HG03039 (cell line): ENCODE results near the gene AXIN2.

ENCODE experiments used
- ATAC-seq: cut with Tn5 transposase; IDR thresholded peaks from one replicate; pipeline ENCODE4 v1.9.1; 2021; ENCODE audit warnings: mild to moderate bottlenecking, moderate library complexity; ENCODE audit not compliant: unreplicated experiment

Gene AXIN2

DNA sequence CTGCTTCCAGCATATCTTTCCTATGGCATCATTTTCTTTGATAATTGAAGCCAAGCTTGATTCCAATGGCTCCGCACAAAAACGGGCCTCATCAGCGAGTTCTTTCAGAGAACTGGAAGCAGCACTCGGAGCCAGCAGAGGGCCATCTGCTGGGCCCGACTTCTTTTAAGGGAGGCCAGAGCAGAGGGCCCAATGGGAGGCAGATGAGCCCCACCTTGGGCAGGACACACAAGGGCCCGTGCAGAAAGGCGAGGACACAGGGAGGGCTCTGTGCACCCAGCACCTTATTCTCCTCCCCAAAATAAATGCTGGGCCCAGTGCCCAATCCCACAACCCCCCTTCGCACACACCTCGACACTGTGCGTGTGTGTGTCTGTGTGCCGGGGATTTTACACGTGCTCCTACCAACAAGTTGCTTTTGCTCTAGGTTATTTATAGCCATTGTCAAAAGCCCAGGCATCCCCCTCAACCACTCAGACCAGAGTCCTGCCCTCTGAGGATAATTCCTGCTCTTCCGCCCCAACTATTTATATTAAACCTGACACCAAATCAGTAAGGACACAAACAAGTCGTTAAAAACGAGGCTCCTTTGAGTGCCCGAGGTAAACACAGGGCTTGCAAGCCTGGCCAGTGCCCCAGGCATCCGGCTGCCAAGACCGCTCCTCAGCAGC is 6.8 kb downstream of the AXIN2 start:
- no peak for ATAC-seq

DNA sequence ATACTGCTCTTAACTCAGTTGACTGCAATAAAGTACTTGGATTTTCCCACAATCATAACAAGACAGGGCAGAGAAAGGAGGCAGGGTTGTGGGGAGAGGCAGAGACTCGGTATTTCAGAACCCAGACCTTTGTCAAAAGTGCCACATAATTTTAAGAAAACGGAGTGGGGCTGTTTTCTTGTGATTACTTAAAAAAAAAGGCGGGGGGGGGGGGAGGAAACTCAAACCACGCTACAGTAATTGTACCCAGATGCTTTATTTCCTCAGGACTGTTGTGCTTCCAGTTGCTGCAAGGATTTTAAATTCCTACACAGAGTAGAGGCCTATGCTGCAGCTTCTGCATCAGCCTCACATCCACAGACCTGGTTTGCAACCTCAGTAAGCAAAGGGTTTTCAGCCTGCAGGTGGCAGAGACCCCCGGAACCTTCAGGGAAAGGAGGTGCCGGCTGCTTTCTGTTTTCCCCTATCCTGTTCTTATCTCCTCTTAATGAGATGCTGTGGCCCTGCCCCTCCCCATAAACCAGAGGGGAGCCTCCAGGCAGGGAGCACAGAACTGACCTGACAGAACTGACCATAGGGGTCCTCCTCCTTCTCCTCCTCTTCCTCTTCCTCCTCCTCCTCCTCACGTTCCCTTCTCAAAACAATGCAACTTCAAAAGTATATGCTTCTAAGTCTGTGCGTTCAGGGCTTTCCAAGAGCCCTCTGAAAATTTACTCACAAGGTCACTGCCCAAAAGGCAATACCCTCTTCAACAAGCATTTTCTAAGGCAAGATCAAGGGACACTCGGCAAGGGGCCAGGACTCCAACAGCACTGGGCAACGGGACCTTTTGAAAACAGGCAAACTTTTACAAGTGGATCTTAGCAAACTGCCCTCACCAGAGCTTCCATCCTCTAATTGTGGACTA is 7.5 kb downstream of the AXIN2 start:
- ATAC-seq = no peak

DNA sequence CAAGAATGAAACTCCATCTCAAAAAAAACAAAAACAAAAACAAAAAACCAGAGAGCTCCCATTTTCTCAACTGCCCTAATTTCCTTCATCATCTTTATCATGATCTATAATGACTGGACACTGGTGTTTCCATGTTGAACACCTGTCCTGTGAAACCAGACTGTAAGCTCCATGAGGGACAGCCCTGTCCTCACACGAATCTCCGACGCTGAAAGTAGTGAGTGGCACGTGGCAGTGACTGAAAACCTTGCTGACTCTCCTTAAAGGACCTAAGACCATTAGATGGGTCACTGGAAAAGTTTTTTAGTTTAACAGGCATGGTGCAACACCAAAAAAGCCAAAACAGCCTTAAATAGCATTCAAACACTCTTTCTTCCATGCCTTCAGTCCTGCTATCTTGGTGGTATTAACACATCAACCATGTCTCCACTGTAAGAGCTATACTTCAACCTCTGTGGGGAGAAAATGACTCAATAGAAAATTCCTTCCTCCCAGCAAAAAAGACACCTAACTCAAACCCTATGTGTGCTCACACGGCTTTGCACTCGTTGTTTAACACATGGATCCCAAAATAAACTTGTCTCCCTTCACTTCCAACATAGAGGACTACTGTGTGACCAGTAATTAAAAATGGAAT is 8.3 kb downstream of the AXIN2 start:
- ATAC-seq = no peak

DNA sequence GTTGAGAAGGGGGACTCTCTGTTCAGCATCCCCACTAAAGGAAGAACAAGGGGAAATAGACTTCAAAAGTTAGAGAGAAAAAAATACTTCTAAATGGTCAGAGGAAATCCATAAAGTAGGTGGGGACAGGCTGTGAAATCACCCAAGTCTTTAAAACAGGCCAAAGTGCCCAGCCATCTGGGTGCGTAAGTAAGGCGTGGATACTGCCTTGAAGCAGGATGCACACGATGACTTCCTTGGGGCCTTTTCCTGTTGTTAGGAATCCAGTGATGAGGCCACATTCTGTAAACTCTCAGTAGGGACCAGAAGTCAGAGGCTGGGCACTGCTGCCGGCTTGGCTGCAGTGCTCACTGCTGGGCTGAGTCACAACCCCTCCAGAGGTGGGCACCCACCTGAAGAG is 9.2 kb downstream of the AXIN2 start:
- ATAC-seq = no peak

DNA sequence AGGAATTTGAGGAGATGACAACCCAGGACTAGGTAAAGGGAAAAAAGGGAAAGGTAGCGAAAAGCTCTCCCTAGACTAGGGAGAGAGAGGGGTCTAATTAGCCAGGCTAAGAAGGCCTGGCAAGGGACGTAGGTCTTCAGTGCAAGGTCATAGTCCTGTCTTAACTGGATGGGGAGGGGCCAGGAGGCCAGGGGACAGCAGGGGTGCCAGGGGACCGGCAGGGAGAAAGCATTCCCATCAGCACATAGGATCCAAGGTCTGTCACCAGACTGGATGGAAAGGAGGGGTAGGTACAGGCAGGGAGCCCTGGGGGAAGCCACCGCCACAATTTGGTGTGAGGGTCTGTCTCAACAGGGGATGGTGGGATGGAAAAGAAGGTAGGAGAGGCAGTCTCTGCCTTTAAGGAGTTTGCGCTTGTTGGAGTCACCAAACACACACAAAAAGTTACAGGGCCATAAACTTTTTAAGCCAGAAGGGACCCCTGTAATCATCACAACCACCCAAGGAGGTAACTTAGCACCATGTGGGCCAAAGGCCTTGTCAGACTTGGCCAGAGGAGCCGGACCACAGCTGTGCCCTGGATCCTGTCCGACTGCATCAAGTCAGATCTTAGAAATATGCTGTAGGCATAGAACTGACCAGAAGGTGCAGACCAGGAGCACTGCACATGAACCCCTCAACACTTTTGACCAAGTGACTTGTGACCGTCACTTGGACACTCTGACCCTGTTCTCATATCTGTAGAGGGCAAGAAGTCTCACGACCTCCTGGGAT is 10.0 kb downstream of the AXIN2 start:
- no peak for ATAC-seq

DNA sequence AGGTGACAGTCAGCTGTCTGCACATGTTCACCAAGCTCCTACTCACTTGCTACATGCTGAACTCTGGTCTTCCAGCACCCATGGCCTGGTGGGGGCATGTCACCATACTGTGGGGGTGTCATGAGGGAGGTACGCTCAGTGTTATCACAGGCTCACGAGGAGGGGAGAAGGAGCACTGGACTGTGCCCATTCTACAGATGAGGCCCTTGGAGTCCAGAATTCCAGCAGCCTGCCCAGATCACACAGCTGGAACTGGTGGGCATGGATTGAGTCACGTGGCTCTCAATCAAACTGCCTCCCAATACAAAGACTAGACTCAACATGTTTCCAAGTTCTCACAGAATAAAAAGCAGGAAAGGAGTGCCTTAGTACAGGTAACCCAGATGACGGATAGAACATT is 10.7 kb downstream of the AXIN2 start:
- ATAC-seq = no peak

DNA sequence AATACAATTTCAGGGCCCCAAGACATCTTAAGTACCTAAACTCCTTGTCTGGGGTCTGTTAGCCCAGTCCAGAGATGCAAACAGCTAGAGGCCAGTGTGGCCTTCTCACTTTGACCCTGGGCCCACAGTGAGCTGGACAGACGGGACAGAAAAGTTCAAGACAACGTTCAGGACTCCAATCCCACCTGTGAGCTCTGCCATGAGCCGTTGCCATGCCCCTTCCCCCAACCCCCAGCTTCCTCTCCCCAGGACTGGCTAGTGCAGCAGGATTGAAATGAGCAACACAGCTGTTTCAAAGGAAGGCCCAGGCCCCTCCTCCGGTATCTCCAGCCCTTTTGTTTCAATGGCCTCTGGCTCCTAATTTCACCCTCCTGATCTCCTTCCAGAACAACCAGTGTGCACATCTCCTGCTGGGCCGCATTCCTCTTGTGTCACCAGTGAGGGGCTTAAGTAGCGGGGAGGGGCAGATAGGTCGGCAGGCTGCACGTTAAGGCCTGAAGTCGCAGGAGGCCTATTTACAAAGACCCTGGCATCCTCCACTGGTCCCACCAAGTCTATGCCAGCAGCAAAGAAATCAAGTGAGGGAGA is 11.3 kb downstream of the AXIN2 start:
- ATAC-seq = no peak

DNA sequence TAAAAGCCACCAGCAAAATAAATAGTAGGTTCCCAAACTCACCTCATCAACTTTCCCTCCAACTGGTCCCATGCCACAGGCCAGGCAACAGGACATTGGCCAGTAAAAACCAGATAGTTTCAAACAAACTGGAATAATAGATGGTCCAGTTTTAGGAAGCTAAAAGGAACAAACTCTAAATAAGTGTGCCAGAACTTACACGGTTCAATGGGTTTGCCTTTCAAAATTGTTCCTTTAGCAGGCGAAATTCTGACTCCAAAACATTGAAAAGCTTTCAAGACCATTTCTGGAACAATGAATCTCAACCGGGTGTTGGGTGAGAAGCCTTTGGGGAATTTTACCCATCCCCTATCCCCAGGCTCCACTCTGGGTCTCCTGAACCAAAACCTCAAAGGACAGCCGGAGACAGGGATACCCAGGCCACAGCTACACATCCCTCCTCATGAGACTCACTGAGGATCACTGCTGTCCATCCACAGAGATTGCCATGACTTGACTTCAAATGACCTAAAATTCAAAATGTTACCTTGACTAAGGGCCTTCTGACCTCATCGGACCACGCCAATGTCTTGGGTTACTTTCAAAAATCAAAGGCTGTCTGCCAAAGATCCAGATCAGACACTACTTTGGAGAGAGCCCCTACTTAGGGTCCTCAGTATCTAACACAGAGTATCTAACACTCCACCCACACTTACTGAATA is 13.0 kb downstream of the AXIN2 start:
- no peak for ATAC-seq

DNA sequence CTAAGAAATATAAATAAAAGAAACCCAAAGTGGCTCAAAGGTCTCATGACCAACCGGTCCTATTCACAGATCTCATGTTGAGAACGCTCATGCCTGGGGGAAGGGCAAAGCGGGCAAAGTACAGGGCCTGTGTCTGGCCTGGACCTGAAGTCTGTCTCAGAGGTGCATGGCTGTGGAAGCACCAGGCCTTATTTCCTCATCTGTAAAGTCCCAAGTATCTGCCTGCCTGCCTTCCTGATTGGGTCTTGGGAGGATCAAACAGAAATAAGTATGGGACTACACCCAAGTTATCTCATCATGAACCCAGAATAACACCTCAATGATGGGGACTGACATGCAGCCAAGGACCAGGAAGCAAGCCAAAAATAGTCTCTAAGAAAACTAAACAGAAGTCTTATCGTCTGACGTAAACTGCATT is 14.2 kb downstream of the AXIN2 start:
- ATAC-seq = no peak

DNA sequence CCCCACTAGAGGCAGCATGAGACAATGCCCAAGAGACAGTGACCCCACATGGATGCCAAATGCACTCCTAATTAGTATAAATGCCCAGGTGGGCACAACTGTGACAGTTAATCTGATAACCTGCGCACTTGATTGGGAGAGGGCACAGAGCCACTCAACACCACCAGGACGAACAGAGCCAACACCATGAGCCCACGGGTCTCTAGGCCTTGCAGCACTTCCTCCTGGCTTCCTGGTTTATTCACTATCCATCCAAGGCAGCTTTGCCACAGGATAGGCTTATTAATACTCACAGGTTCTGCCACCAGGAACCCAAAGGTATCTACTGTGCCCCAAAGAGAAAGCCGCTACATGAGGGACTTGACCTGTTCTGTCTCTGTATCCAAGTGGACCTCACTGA is 14.9 kb downstream of the AXIN2 start:
- no peak for ATAC-seq

DNA sequence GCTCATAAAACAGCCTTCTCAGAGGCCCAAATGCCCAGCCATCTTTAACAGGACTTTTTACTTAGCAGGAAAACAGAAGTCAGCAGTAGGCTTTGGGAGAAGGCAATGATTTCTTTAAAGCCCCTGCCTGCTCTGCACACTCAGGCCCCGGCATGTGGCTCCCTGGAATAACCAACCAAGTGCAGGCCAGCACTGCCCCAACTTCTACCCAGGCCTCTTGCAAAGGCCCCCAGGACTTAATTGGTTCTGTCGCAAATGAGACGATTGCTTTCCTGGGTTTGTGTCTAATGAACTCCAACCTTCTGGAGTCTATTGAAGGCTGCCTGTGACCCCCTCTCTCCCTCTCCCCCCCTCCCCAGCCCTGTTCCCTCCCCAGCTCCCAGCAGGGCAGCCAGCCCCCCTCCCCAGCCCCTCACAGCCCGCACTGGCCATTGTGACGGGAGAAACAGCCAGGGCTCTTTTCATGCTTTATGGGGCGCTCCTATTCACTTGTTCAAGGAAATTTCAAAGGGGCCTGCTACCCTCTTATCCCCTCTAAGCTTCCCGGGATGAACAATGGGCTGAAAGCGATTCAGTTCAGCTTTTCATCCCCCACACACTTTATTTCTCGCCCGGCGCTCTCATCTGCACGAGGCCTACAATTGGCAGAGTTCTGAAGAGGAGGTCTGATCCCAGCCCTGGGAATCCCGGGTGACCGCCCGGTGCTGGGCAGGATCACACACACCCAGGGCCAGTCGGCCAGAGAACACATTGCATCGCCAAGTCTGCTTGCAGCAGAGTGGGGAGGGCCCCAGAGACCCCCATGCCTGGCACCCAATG is 15.5 kb downstream of the AXIN2 start:
- no peak for ATAC-seq

DNA sequence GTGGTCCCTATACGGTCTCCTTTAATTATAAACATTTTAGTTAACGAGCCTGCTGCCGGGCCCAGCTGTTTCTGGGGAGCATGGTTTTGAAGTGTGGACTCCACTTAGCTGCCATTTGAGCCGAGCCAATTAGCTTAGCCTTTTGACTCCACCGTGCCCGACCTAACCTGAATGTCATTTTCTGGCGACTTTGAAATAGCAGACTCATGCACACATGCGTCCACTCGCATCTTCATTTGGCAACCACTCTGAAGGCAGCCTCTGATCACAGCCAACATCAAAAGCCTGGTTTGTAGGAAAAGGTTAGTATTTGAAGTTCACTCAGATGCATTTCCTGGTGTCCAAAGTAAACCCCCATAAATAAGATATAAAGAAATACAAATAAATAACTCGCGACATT is 16.8 kb downstream of the AXIN2 start:
- no peak for ATAC-seq

DNA sequence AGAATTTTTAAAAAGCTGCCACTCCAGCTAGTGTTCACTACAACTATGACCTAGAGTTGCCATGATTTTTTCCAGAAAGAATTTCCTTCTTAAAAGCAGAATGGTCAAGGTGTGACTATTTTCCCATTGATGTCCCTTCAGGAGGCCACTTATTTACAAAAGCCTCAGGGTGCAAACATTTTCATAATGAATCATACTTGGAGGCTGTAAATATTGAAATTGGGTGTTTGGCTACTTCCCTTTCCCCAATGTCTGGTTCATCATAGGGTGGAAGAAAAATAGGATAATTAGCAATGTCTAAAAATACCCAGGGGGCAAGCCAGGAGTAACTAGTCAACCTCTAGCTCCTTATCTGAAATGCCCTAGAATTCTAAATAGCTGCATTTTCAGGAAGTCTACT is 18.8 kb downstream of the AXIN2 start:
- no peak for ATAC-seq

DNA sequence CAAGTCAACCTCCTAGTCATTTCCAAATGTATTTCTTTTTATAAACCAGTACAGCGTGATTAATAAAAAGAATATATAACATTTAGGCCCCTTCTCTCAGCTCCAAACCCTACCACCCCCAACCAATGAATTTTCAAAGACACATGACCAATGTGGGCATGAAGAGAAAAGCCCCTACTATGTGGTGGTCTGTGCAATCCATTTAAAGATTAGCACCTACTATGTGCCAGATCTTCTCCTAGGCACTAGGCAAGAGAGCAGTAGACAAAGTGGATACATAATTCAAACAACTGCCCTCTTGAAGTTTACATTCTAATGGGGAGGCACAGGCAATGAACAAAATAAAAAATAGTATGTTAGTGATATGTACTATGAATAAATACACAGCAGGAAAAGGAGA is 19.4 kb downstream of the AXIN2 start:
- no peak for ATAC-seq

DNA sequence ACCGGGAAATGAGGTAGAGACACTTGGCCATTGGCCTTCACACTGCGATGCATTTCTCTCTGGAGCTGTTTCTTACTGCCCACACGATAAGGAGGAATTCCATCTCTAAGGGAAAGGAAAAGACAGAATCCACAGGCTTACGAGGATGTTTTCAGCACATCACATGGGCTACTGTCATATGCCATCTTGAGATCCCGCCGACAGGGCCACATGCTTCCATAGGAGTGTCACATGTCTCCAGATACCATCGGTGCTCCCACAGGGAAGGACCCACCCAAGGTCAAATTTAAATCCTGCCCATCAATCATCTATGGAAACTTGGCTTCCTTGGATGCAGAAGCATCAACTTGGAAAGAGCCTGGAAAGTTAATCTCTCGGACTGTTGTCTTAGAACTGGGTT is 20.0 kb downstream of the AXIN2 start:
- no peak for ATAC-seq

DNA sequence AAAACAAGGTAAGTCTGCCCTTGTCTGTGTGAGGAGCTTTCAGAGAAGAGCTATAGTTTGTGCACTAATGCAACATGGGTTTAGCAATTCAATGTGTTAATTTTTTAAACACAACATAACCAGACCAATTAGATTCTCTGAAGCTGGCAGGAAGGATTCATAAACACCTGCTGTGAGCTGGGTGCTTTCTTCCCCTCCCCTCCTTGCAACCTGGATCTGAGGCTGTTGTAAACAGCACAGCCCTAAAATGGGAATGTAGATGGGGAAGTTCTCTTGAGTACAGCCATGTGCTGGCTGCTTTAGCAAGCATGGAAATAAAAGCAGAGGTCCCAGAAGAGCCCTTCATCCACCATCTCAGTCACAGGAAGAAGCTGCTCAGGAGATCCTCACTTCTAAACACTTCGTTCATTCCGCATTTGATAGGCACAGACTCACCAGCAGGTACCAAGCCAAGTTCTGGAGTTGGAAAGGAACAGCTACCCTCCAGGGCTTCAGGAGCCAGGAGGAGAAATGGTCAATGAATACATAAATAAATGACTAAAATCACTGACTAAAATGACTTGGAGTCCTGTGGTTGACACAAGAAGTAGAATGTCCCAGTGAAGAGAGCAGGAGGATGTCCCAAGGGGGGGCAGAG is 21.7 kb downstream of the AXIN2 start:
- ATAC-seq = no peak

DNA sequence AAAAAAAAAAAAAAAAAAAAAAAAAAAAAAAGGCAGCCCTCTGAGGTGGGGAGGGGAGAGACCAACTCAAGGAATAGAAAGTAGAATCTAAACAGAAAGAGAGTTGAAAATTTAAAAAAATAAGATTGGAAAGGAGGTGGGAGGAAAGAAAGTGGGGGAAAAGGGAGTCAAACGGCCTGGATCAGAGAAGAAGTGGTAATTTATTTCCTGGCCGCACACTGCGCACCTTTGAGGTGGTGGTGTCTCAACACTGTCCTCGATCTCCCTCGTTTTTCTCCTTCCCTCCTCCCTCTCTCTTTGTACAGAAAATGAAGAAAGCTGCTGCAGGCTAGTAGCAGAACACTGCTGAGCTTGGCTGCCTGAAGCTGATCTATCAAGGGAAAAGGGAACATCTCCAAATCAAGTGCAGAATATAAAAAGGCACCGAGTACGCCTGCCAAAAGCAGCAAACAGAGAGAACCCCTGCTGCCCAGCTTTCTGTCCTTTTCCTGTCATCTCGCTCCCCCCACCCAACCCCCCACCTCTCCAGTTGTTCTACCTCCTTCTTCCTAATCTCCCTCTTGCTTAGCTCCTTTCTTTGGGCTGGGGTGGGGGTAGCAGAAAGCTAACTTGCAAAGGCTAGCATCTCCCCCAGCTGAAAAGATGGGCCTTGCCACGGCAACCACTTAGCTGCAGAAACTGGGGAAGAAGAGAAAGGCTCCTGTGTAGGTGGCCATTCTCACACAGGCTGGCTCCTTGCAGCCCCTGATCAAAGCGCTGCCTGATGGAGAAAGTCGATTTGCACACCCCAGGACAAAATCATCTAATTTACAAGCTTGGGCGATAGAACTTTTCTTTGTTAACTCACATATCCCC is 22.5 kb downstream of the AXIN2 start:
- no peak for ATAC-seq
